ENCODE data around the gene OLFM3. TPM values are rescaled to one million over a fixed set of nuclear protein-coding genes. Genes with fewer than 3 reads are reported as not detected.

The OLFM3 gene
- total RNA-seq, 1 donor from 2014 or later: not detected

DNA sequence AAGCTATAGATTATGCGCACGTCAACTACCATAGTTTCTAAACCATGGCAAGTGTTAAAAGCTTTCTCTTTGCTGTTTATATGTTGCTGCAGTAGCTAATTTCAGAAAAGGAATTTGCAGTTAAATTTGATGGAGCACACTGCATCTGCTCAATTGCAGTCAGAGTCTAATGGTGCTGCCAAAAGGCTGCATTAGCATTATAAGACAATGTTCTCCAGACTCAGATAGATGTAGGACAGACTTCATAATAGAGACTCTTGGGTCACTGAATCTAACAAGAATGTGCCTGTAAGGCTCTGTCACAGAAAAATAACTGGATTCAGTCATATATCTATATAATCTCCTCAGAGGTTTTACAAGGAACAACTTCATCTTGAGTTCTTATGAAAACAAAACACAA is 198.3 kb downstream of the OLFM3 start:
- Histone ChIP-seq H3K36me3 (no peaks in the 10 kb centered on the region), H3K9me3 (replicated peaks) (no peaks in the 10 kb centered on the region), H3K4me3 (no peak overlapping the region), H3K27me3 (ENCODE audit: low read depth) (no peaks in the 10 kb centered on the region), H3K4me1 (no peaks in the 10 kb centered on the region), H3K27ac (replicated peaks) (no peak overlapping the region)
- no peak for DNase-seq
- TF ChIP-seq, protein P1, sequence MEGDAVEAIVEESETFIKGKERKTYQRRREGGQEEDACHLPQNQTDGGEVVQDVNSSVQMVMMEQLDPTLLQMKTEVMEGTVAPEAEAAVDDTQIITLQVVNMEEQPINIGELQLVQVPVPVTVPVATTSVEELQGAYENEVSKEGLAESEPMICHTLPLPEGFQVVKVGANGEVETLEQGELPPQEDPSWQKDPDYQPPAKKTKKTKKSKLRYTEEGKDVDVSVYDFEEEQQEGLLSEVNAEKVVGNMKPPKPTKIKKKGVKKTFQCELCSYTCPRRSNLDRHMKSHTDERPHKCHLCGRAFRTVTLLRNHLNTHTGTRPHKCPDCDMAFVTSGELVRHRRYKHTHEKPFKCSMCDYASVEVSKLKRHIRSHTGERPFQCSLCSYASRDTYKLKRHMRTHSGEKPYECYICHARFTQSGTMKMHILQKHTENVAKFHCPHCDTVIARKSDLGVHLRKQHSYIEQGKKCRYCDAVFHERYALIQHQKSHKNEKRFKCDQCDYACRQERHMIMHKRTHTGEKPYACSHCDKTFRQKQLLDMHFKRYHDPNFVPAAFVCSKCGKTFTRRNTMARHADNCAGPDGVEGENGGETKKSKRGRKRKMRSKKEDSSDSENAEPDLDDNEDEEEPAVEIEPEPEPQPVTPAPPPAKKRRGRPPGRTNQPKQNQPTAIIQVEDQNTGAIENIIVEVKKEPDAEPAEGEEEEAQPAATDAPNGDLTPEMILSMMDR (IDR thresholded peaks at IDR 0.05; ENCODE audit: borderline replicate concordance): no peak
- intact Hi-C loops (cut with micrococcal nuclease): no loop called here

DNA sequence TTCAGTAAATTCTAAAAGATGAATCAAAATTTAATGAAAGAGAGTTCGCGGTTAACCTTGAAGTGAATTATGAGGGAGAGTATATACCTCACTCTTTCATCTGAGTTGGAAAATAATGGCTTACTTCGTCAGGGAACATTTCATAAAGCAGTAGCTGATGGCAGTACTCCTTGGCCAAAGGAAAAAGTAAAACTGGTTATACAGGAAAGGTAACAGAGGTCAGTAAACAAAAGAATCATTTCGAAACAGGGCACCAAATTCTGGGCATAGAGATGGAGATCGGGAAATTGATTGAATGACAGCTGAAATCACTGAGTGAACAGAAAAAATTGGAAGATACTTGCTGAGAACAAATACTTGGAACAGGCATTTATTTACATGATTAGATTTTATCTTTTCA is 199.0 kb downstream of the OLFM3 start:
- intact Hi-C loops (cut with micrococcal nuclease): no loop called here
- Histone ChIP-seq H3K27ac (replicated peaks) (no peak overlapping the region), H3K9me3 (replicated peaks) (no peaks in the 10 kb centered on the region), H3K27me3 (ENCODE audit: low read depth) (no peaks in the 10 kb centered on the region), H3K4me3 (no peak overlapping the region), H3K4me1 (no peaks in the 10 kb centered on the region), H3K36me3 (no peaks in the 10 kb centered on the region)
- TF ChIP-seq, protein P1 (IDR thresholded peaks at IDR 0.05; ENCODE audit: borderline replicate concordance): no peak
- DNase-seq: no peak

DNA sequence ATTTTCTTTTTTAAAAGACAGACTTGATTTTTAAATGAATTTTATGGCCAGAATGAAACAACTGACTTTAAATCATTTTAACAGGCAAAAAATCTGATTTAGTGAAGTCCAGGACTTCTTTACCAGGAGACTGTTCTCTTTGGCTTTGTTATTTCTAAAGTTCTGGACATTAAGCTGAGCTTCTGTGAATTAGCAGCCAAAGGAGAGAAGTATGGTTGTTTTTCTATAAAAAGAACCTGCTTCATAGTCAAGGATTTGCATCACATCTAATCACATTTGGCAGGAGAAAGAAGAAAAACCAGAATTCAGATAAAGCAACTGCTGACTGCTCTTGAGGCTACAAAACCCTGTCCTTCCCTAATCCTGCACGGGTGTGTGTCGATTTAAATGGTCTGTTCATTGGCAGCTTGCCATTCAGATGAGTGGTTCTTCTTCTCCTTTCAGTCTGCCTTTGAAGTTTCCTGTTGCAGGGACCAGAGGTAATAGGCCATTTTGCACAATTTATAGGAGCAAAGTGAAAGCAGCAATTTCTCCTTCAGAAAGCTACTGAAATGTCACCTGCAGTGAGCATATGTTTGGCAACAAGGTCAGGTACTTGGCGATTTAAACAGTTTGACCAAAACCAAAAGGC is 215.4 kb downstream of the OLFM3 start:
- intact Hi-C loops (cut with micrococcal nuclease): no loop called here
- no peaks in the 10 kb centered on the region for H3K36me3 ChIP-seq
- H3K27me3 ChIP-seq (ENCODE audit: low read depth): no peaks in the 10 kb centered on the region
- no peak for DNase-seq
- H3K27ac ChIP-seq (replicated peaks): no peak overlapping the region
- no peaks in the 10 kb centered on the region for H3K4me1 ChIP-seq
- H3K9me3 ChIP-seq (replicated peaks): no peaks in the 10 kb centered on the region
- no peak overlapping the region for H3K4me3 ChIP-seq
- TF ChIP-seq, protein P1 (IDR thresholded peaks at IDR 0.05; ENCODE audit: borderline replicate concordance): no peak

DNA sequence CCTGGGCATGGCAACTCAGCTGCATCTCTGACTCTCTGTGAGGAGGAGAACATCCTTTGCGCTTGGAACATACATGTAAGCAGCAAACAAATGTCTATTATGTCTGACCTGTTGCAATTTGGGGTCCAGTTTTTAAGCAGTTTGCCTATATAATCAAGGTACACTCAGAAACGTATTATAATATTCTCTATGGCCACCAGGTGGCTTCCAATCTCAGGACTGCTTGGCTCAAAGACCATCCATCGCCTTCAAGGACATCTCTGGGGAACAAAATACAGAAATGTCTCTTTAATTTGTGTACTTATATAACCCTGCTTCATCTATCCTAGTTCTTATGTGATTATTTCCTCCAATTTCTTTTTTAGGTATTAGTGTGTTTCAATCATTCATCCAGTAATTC is 227.2 kb downstream of the OLFM3 start:
- Histone ChIP-seq H3K4me1 (no peaks in the 10 kb centered on the region), H3K4me3 (no peak overlapping the region), H3K36me3 (no peaks in the 10 kb centered on the region), H3K9me3 (replicated peaks) (no peaks in the 10 kb centered on the region), H3K27me3 (ENCODE audit: low read depth) (no peaks in the 10 kb centered on the region), H3K27ac (replicated peaks) (no peak overlapping the region)
- intact Hi-C loops (cut with micrococcal nuclease): no loop called here
- TF ChIP-seq, protein P1 (IDR thresholded peaks at IDR 0.05; ENCODE audit: borderline replicate concordance): no peak
- no peak for DNase-seq

DNA sequence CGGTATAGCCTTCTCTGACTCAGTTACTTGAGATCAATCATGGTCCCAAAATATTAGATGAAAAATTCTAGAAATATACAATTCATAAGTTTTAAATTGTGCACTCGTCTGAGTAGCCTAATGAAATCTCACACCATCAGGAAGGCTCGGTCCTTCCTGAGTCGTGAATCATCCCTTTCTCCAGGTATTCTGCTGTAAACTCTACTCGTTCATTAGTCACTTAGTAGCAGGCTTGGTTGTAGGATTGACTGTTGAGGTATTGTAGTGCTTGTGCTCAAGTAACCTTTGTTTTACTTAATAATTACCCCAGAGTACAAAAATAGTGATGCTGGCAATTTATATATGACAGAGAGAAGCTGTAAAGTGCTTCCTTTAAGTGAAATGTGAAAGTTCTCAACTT is 238.7 kb downstream of the OLFM3 start:
- H3K27me3 ChIP-seq (ENCODE audit: low read depth): no peaks in the 10 kb centered on the region
- no peak overlapping the region for H3K27ac ChIP-seq (replicated peaks)
- no peaks in the 10 kb centered on the region for H3K4me1 ChIP-seq
- H3K36me3 ChIP-seq: no peaks in the 10 kb centered on the region
- intact Hi-C loops (cut with micrococcal nuclease): no loop called here
- H3K9me3 ChIP-seq (replicated peaks): no peaks in the 10 kb centered on the region
- H3K4me3 ChIP-seq: no peak overlapping the region
- DNase-seq: no peak
- TF ChIP-seq, protein P1 (IDR thresholded peaks at IDR 0.05; ENCODE audit: borderline replicate concordance): no peak

All from left ventricle myocardium inferior (tissue), 1 donor.